ENCODE results near the gene STAB1.
"Not testable (repeated sequence)": the region's sequence is repeated elsewhere in the genome, so short reads cannot be mapped to it uniquely, and the experiment has no call there.

STAB1 gene

GRCh38 chr3:52525680-52526561, 30.8 kb downstream of the STAB1 start:
- Histone ChIP-seq H3K27ac (ENCODE audit: low read depth, low read length) (no peak overlapping the region), H3K9me3 (ENCODE audit: control insufficient read depth, insufficient read depth, low read length) (no peaks in the 10 kb centered on the region), H3K4me2 (ENCODE audit: low read length) (no peak overlapping the region), H3F3A (ENCODE audit: control insufficient read depth, insufficient read depth) (no peaks in the 10 kb centered on the region), H3K79me2 (ENCODE audit: control insufficient read depth, low read length) (peaks cover 11% of the 10 kb centered on the region), H4K20me1 (ENCODE audit: control insufficient read depth, insufficient read depth, low read depth, low read length) (no peaks in the 10 kb centered on the region), H3K4me3 (ENCODE audit: low read length) (no peak overlapping the region), H3K4me1 (ENCODE audit: control insufficient read depth, low read length) (no peaks in the 10 kb centered on the region), H3K36me3 (ENCODE audit: control insufficient read depth, low read length) (peaks cover 49% of the 10 kb centered on the region), H3K9me2 (replicated peaks; ENCODE audit: control insufficient read depth, low read length) (no peaks in the 10 kb centered on the region), H3K27me3 (ENCODE audit: control insufficient read depth, low read length) (no peaks in the 10 kb centered on the region)
- TF ChIP-seq CTCF (IDR thresholded peaks at IDR 0.05; ENCODE audit: low read depth, low read length, poor library complexity, severe bottlenecking), result no peak
- no peak for TF ChIP-seq EZH2phosphoT487 (IDR thresholded peaks at IDR 0.05; ENCODE audit: borderline replicate concordance, low read length)

GRCh38 chr3:52526671-52527038, 31.5 kb downstream of the STAB1 start:
- H3K79me2 ChIP-seq (ENCODE audit: control insufficient read depth, low read length), result peaks cover 19% of the 10 kb centered on the region
- H3K4me1 ChIP-seq (ENCODE audit: control insufficient read depth, low read length); H3K9me2 ChIP-seq (replicated peaks; ENCODE audit: control insufficient read depth, low read length); H4K20me1 ChIP-seq (ENCODE audit: control insufficient read depth, insufficient read depth, low read depth, low read length); H3K9me3 ChIP-seq (ENCODE audit: control insufficient read depth, insufficient read depth, low read length); H3K27ac ChIP-seq (ENCODE audit: low read depth, low read length); H3K27me3 ChIP-seq (ENCODE audit: control insufficient read depth, low read length); H3F3A ChIP-seq (ENCODE audit: control insufficient read depth, insufficient read depth); H3K4me3 ChIP-seq (ENCODE audit: low read length); H3K4me2 ChIP-seq (ENCODE audit: low read length): not testable (repeated sequence)
- H3K36me3 ChIP-seq (ENCODE audit: control insufficient read depth, low read length), result peaks cover 50% of the 10 kb centered on the region

GRCh38 chr3:52527039-52527731, 32.0 kb downstream of the STAB1 start:
- no peak for TF ChIP-seq CTCF (IDR thresholded peaks at IDR 0.05; ENCODE audit: low read depth, low read length, poor library complexity, severe bottlenecking)
- TF ChIP-seq EZH2phosphoT487 (IDR thresholded peaks at IDR 0.05; ENCODE audit: borderline replicate concordance, low read length), result no peak
- Histone ChIP-seq H3K4me2 (ENCODE audit: low read length) (no peak overlapping the region), H3K4me3 (ENCODE audit: low read length) (no peak overlapping the region), H3K4me1 (ENCODE audit: control insufficient read depth, low read length) (peaks cover 6% of the 10 kb centered on the region), H3K79me2 (ENCODE audit: control insufficient read depth, low read length) (peaks cover 24% of the 10 kb centered on the region), H3K36me3 (ENCODE audit: control insufficient read depth, low read length) (peaks cover 55% of the 10 kb centered on the region), H3K27me3 (ENCODE audit: control insufficient read depth, low read length) (no peaks in the 10 kb centered on the region), H3K27ac (ENCODE audit: low read depth, low read length) (no peak overlapping the region), H3F3A (ENCODE audit: control insufficient read depth, insufficient read depth) (no peaks in the 10 kb centered on the region), H3K9me2 (replicated peaks; ENCODE audit: control insufficient read depth, low read length) (no peaks in the 10 kb centered on the region), H4K20me1 (ENCODE audit: control insufficient read depth, insufficient read depth, low read depth, low read length) (0 out of 2 replicates have a peak, but pooled peaks cover 3% of the 10 kb centered on the region), H3K9me3 (ENCODE audit: control insufficient read depth, insufficient read depth, low read length) (no peaks in the 10 kb centered on the region)
